ENCODE data around the gene MLEC.

MLEC gene

GRCh38 chr12:120696626-120697025 lies 9.7 kb downstream of the MLEC start:
- Histone ChIP-seq H3K27ac (ENCODE audit: low read depth, low read length) (no peak overlapping the region), H3F3A (ENCODE audit: control insufficient read depth, insufficient read depth) (no peaks in the 10 kb centered on the region), H3K36me3 (ENCODE audit: control insufficient read depth, low read length) (peaks cover 96% of the 10 kb centered on the region), H4K20me1 (ENCODE audit: control insufficient read depth, insufficient read depth, low read depth, low read length) (no peaks in the 10 kb centered on the region), H3K9me3 (ENCODE audit: control insufficient read depth, insufficient read depth, low read length) (no peaks in the 10 kb centered on the region), H3K9me2 (replicated peaks; ENCODE audit: control insufficient read depth, low read length) (no peaks in the 10 kb centered on the region), H3K4me1 (ENCODE audit: control insufficient read depth, low read length) (peaks cover 16% of the 10 kb centered on the region), H3K27me3 (ENCODE audit: control insufficient read depth, low read length) (no peaks in the 10 kb centered on the region), H3K79me2 (ENCODE audit: control insufficient read depth, low read length) (peaks cover 34% of the 10 kb centered on the region), H3K4me2 (ENCODE audit: low read length) (no peak overlapping the region), H3K4me3 (ENCODE audit: low read length) (no peak overlapping the region)
- TF ChIP-seq CTCF (IDR thresholded peaks at IDR 0.05; ENCODE audit: low read depth, low read length, poor library complexity, severe bottlenecking): no peak

GRCh38 chr12:120697344-120697743 lies 10.4 kb downstream of the MLEC start:
- Histone ChIP-seq H3K9me3 (ENCODE audit: control insufficient read depth, insufficient read depth, low read length) (no peaks in the 10 kb centered on the region), H3K4me3 (ENCODE audit: low read length) (no peak overlapping the region), H3K27me3 (ENCODE audit: control insufficient read depth, low read length) (no peaks in the 10 kb centered on the region), H3K79me2 (ENCODE audit: control insufficient read depth, low read length) (peaks cover 27% of the 10 kb centered on the region), H3K9me2 (replicated peaks; ENCODE audit: control insufficient read depth, low read length) (no peaks in the 10 kb centered on the region), H3K36me3 (ENCODE audit: control insufficient read depth, low read length) (peaks cover 100% of the 10 kb centered on the region), H4K20me1 (ENCODE audit: control insufficient read depth, insufficient read depth, low read depth, low read length) (no peaks in the 10 kb centered on the region), H3F3A (ENCODE audit: control insufficient read depth, insufficient read depth) (no peaks in the 10 kb centered on the region), H3K27ac (ENCODE audit: low read depth, low read length) (no peak overlapping the region), H3K4me2 (ENCODE audit: low read length) (no peak overlapping the region), H3K4me1 (ENCODE audit: control insufficient read depth, low read length) (peaks cover 16% of the 10 kb centered on the region)
- TF ChIP-seq CTCF (IDR thresholded peaks at IDR 0.05; ENCODE audit: low read depth, low read length, poor library complexity, severe bottlenecking) (no peak), EZH2phosphoT487 (IDR thresholded peaks at IDR 0.05; ENCODE audit: borderline replicate concordance, low read length) (no peak)

- no peaks in the 10 kb centered on the region for H3K9me3 ChIP-seq (ENCODE audit: control insufficient read depth, insufficient read depth, low read length)
- H3K4me2 ChIP-seq (ENCODE audit: low read length): no peak overlapping the region
- no peak overlapping the region for H3K4me3 ChIP-seq (ENCODE audit: low read length)
- peaks cover 14% of the 10 kb centered on the region for H3K79me2 ChIP-seq (ENCODE audit: control insufficient read depth, low read length)
- no peaks in the 10 kb centered on the region for H3K27me3 ChIP-seq (ENCODE audit: control insufficient read depth, low read length)
- no peaks in the 10 kb centered on the region for H3K9me2 ChIP-seq (replicated peaks; ENCODE audit: control insufficient read depth, low read length)
- no peaks in the 10 kb centered on the region for H3F3A ChIP-seq (ENCODE audit: control insufficient read depth, insufficient read depth)
- TF ChIP-seq EZH2phosphoT487 (IDR thresholded peaks at IDR 0.05; ENCODE audit: borderline replicate concordance, low read length): no peak
- TF ChIP-seq CTCF (IDR thresholded peaks at IDR 0.05; ENCODE audit: low read depth, low read length, poor library complexity, severe bottlenecking): no peak
- no peak overlapping the region for H3K27ac ChIP-seq (ENCODE audit: low read depth, low read length)
- no peaks in the 10 kb centered on the region for H4K20me1 ChIP-seq (ENCODE audit: control insufficient read depth, insufficient read depth, low read depth, low read length)
- H3K36me3 ChIP-seq (ENCODE audit: control insufficient read depth, low read length): peaks cover 100% of the 10 kb centered on the region
- H3K4me1 ChIP-seq (ENCODE audit: control insufficient read depth, low read length): peaks cover 16% of the 10 kb centered on the region
Measured at GRCh38 chr12:120698665-120699064, 11.7 kb downstream of the MLEC start.

- Histone ChIP-seq H3K27ac (ENCODE audit: low read depth, low read length) (no peak overlapping the region), H3K4me2 (ENCODE audit: low read length) (no peak overlapping the region), H3K79me2 (ENCODE audit: control insufficient read depth, low read length) (peaks cover 7% of the 10 kb centered on the region), H3K9me3 (ENCODE audit: control insufficient read depth, insufficient read depth, low read length) (no peaks in the 10 kb centered on the region), H3K4me1 (ENCODE audit: control insufficient read depth, low read length) (peaks cover 16% of the 10 kb centered on the region), H3F3A (ENCODE audit: control insufficient read depth, insufficient read depth) (no peaks in the 10 kb centered on the region), H4K20me1 (ENCODE audit: control insufficient read depth, insufficient read depth, low read depth, low read length) (no peaks in the 10 kb centered on the region), H3K4me3 (ENCODE audit: low read length) (no peak overlapping the region), H3K36me3 (ENCODE audit: control insufficient read depth, low read length) (peaks cover 94% of the 10 kb centered on the region), H3K27me3 (ENCODE audit: control insufficient read depth, low read length) (no peaks in the 10 kb centered on the region), H3K9me2 (replicated peaks; ENCODE audit: control insufficient read depth, low read length) (no peaks in the 10 kb centered on the region)
- TF ChIP-seq EZH2phosphoT487 (IDR thresholded peaks at IDR 0.05; ENCODE audit: borderline replicate concordance, low read length) (no peak), CTCF (IDR thresholded peaks at IDR 0.05; ENCODE audit: low read depth, low read length, poor library complexity, severe bottlenecking) (no peak)
Measured at GRCh38 chr12:120699553-120699952, 12.6 kb downstream of the MLEC start.
